IPS-NIHi11 (cell line): ENCODE measurements around the gene PHF12.
A peak's percentile ranks its signal among the peaks of the same experiment; 100 is the strongest.
"Not testable (repeated sequence)": the region's sequence is repeated elsewhere in the genome, so short reads cannot be mapped to it uniquely, and the experiment has no call there.

Source experiments
- DNase-seq: peaks from one replicate; pipeline ENCODE4 v3.0.0; 2012; ENCODE audit warnings: mixed read lengths, low spot score

PHF12 gene

DNA sequence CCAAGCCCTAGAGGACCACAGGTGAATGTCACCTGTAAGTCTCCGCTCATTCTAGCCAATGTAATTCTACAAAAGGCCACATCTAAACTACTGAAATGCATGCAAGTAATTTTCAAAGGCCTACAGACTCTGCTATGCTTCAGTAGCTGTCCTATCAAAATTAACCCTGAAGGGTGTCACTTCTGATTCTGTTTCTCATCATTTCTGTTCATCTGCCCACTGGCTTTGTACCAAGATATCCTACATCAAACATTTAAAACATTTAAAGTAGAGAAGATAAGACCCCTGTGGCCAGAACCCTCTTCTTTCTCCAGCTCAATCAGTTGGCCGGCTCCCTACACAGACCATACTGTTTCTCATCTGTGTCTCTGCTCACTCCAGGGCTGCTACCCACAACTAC, 21.5 kb downstream of the PHF12 start:
- DNase-seq, result no peak

DNA sequence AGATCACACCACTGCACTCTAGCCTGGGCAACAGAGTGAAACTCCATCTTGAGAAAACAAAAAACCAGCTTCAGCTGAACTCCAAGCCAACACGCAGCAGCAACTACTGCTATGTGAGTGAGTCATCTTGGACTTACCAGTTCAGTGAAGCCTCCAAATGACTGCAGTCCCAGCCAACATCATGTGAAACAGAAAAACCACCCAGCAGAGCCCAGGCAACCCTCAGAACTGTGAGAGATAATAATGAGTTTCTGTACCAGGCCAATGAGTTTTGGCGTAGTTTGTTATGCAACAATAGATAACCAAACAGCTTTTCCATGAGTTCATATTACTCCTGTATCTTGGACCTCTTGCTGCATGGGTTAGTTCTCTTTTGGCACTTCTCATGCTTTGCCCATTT, 23.3 kb downstream of the PHF12 start:
- no peak for DNase-seq

GRCh38 chr17:28926786-28927185, 24.5 kb downstream of the PHF12 start:
- DNase-seq, result no peak

- no peak for DNase-seq
Observed at GRCh38 chr17:28926366-28926765, 25.0 kb downstream of the PHF12 start.

DNA sequence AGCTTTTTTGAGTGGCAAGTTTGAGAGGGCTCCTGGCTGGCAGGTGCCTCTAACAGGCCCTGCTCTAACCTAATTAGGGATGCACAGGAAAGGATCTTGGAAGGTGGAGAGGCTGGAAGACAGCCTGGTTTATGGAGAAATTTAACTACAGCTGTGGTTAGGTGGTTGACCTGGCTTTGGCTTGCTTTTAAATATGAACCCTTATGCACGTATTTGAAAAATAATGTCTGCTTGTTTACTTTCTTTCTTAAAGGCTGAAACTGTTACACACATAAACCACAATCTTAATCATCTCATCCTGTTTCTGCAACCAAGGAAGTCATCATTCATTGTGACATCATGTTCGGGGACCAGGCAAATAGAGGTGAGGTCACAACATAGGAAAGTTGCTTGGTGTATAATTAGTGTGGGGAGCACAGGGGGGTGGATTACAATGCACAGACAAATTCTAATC, 25.4 kb downstream of the PHF12 start:
- DNase-seq, result no peak

DNA sequence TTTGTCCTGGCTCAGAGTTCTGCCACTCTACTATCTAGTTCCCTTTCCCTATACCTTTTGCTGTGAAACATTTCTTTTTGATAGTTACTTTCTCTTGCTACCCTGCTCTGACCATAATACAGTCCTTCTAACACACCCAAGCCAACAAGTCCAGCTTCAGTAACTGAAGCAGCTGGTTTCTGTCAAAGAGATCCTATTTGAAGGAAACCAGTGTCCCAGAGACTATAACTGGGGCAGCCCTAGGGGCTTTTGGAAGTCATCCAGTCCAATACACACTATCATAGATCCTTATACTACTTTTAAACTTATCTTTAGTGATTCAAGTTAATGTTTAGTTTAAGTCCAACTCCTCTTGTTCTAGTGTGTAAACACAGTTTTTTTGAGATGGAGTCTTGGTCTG, 31.1 kb downstream of the PHF12 start:
- no peak for DNase-seq

- DNase-seq, result no peak
Observed at GRCh38 chr17:28918295-28918694, 33.0 kb downstream of the PHF12 start.

- DNase-seq, result no peak
Observed at GRCh38 chr17:28917465-28917864, 33.9 kb downstream of the PHF12 start.

DNA sequence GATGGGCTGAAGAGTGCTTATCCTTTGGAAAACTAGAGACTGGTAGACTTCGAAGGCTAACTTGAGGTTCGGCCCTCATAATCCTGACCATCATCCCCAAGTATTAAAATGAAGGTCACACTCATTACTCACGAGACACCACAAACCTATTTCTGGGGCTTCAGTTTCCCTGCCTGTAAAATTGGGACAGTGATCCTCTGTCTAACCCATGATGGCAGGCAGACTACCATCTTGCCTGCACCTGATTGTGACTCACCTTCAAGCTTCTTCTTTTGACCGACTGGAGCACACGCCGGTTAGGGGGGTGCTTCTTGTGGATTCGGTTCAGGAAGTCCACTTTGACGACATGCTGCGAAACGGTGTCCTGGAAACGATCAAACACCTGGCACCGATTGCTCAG, 34.3 kb downstream of the PHF12 start:
- DNase-seq, result no peak

DNA sequence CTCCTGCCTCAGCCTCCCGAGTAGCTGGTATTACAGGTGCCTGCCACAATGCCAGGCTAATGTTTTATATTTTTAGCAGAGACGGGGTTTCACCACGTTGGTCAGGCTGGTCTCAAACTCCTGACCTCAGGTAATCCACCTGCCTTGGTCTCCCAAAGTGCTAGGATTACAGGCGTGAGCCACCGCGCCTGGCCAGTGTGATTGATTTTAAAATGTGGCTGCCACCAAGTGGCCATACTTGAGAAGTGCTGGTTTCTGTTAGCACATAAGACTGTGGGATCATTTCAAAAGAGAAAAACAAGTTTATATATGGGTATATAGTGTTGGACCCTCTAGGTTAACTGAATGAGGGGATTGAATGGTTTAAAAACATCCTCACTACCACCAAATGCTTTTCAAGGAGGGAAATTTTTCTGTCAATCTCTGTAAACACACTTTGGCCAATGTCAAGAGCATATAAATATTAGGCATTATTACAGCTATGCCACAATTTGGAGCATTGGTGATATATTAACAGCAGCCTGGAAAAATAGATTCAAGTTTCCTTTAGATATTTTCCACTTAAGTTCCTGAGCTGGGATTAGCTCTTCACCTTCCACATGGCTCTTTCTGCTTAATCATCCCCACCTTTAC, 34.9 kb downstream of the PHF12 start:
- peak; percentile 45 for DNase-seq

DNA sequence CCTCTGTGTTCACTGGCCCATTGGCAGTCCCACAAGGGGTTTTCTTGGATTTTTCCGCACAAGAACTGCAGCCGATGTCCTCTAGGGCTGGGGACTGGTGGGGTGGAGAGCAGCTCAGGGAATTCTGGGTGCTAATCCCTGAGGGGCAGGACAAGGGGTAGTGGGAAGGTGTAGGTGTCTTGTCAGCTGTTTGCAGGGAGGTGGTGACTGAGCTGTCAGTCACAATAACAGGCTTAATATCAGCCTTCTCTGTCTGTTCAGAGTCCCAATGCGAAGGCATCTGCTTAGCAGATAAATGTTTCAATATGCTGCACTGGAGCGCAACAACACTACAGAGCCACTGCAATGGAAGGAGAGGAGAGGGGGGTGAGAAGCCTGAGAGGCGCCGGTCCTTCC, 38.4 kb downstream of the PHF12 start:
- no peak for DNase-seq

GRCh38 chr17:28912281-28912937, 38.9 kb downstream of the PHF12 start:
- peak; percentile 45 for DNase-seq

GRCh38 chr17:28911411-28912045, 39.8 kb downstream of the PHF12 start:
- DNase-seq, result no peak

DNA sequence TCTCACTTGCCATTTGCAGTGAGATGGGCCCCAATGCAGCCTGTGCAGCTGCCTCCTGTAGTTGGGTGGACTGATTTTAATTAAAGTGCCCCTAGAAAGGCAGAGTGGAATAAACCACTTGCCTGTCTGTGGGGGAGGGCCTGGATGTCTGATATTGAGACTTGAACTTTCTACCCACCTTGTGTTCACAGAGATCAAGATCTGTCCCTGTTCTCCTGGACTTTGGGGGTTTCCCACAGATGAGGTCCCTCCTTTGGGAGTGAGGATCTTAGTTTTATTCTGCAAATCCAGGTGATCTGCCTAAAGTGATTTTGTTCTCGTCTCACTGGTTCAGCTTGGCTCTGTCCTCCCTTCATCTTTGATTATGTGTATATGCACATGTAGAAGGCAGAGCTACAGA, 40.8 kb downstream of the PHF12 start:
- no peak for DNase-seq

DNA sequence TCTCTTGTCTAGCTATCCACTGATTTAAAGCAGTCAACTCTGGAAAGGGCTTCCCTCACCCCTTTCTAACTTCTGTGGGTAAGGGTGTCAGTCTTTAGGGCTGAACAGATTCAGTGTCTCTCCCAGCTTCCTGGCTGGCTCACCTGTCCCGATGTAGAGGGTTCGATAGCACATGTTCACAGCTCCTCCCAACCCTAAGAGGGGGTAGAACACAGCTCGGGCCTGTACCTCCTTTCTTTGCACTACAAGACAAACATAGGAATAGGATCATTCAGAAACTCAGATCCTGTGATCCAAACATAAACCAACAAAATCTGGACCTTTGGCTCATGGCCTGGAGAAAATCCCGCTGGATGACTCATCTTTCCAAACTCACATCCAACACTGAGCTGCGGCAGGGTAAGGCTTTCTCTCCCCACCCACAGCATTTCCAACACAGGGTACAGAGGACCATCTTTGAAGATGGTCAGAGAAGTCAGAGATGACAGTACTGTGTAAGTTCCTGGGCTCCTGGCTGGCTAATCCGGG, 42.6 kb downstream of the PHF12 start:
- no peak for DNase-seq

- DNase-seq, result no peak
Observed at GRCh38 chr17:28907709-28908475, 43.4 kb downstream of the PHF12 start.

- no peak for DNase-seq
Observed at GRCh38 chr17:28906706-28907438, 44.4 kb downstream of the PHF12 start.

GRCh38 chr17:28906276-28906675, 45.0 kb downstream of the PHF12 start:
- DNase-seq, result no peak

DNA sequence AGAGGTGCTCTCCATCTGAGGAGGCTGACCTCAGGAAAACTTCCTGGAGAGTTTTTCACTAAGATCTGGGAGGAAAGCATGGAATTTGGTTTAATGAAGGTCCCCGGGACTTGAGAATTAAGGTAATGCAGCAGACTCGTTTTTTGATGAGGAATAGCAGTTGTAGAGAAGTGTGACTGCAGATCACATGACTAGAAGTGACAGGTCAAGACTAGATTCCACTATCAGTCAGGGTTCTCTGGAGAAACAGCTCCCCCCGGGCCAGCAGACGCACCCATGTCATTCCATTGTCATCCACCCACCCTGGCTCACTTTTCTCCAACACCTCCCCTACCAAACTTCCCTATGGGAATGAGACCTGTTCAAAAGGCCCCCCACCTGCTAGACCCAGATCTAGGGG, 46.5 kb downstream of the PHF12 start:
- no peak for DNase-seq

- DNase-seq, result not testable (repeated sequence)
Observed at GRCh38 chr17:28903546-28903841, 47.8 kb downstream of the PHF12 start.

DNA sequence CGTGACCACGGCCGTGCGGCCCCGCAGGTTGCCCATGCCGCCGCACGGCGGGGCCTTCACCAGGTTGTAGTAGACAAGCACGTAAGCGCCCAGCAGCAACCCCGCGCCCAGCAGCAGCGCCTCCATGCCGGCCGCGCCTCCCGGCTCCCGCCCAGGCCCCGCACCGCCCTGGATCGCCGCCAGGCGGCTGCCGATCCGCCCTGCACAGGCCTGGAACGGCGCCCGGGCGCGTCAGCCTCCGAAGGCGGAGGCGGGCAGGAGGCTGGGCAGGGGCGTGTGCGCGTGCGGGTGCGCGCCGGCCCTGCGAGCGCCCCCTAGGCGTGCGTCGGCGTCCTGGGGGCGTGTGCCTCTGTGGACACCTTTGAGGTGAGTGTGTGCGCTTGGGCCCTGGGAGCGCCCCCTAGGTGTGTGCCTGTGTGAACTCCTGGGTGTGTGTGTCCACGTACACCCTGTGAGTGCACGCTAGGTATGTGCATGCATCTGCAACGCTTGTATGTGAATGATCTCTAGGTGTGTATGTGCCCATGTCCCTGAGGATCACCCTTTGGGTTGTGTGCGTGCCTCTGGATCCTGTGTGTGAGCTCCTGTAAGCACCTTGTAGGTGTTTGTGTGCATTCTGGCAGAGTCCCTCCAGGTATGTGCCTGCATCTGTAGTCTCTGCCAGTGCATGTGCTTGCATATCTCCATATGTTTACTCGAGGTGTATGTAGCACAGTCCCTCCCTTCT, 48.3 kb downstream of the PHF12 start, which contains the start of gene DHRS13:
Gene DHRS13, minus strand, starts transcription at position 261 of the 727 bp plus-strand sequence. Its CDS starts 135 bp downstream, at position 126.
- DNase-seq, result peak; percentile 96
